Left colon (tissue), 2 donors: Measurements from ENCODE around the gene DARS2. TPM values are rescaled to one million over a fixed set of nuclear protein-coding genes. Genes with fewer than 3 reads are reported as not detected.
"Not testable (repeated sequence)": the region's sequence is repeated elsewhere in the genome, so short reads cannot be mapped to it uniquely, and the experiment has no call there.

Source experiments
- ATAC-seq: fragments of 200-7000 bp; cut with Tn5 transposase; one replicate; pipeline ENCODE4 v1.9.1; 2020; ENCODE audit warnings: mild to moderate bottlenecking, moderate library complexity
- DNase-seq, 2 donors: peaks; one replicate each; pipeline ENCODE4 v3.0.0-alpha.2; 2020
- intact Hi-C, 2 donors: fragments of 100-400 bp; cut with DNase I in 1 of 2; cut with micrococcal nuclease in 1 of 2; formaldehyde crosslinking; loops; one replicate each; pipeline versions ENCODE4 v1.11.2 to v1.14.0; 2022; cut with DNase I, micrococcal nuclease
- total RNA-seq, 2 donors: library from RNA; stranded (reverse); fragmentation: NEBNext Ultra II Directional; extraction: Animal tissue kit (Norgen Biotek cat#: 25700); gene quantifications; one replicate each; pipeline ENCODE4 v1.2.1, GENCODE V29; 2021
- donor health status: DM: no; HTN: no; CAD: no.
- donor health status: DM: yes; HTN: yes; CAD: no.

Gene DARS2
- total RNA-seq, 2 donors from 2014 or later = 24.3 to 27.4 TPM

DNA sequence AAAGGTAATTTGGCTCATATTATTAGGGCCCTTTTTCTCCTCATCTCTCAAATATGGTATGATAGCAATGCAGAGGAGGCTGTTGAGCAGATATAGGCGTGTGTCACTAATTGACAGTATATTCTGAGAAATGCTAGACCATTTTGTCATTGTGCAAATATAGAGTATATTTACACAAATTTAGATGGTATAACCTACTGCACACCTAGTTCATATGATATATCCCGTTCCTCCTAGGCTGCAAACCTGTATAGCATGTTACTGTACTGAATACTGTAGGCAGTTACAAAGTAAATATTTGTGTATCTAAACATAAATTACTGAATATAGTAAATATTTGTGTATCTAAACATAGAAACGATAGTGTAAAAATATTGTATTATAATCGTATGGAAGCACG lies 52.3 kb downstream of the DARS2 start:
- ATAC-seq = no peak
- intact Hi-C loops = no loop called here
- no peak for DNase-seq

- no peak for DNase-seq
- ATAC-seq = no peak
- intact Hi-C loops = no loop called here
Observed at GRCh38 chr1:173878251-173878650, 53.8 kb downstream of the DARS2 start.

- DNase-seq, intact Hi-C loops, ATAC-seq: not testable (repeated sequence)
Observed at GRCh38 chr1:173881117-173881516, 56.6 kb downstream of the DARS2 start.

DNA sequence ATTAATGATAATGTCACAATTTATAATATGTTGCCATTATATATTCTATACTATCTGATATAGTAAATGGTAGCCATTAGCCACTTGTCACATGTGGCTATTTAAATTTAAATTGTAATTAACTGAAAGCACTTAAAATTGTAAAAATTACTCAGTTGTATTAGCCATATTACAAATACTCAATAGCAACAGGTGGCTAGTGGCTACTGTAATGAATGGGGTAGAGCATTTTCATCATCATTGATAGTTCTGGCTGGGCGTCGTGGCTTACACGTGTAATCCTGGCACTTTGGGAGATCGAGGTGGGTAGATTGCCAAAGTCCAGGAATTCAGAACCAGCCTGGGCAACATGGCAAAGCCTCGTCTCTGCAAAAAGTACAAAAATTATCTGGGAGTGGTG lies 60.2 kb downstream of the DARS2 start:
- no peak for DNase-seq
- intact Hi-C loops = no loop called here
- ATAC-seq = no peak

GRCh38 chr1:173886746-173887611 lies 62.5 kb downstream of the DARS2 start:
- intact Hi-C loops = no loop called here
- DNase-seq (no peak), ATAC-seq (no peak)

DNA sequence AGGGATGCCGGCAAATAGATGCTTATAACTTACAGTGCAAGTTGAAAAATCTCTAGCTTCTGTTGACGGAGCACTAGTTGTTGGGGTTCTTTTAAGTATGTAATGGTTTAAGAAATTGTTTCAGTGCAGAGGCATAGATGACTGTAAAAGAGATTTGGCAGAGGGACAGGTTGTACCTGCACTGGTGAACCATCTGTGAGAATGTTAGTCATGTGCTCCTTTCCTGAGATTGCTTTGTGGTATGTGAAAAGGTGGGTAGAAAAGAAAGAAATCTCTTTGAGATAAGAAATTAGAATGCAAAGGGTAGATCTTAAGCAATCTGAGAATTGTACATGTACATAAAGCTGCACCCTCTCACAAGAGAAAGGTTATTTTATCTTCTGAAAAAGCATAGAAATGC lies 63.2 kb downstream of the DARS2 start:
- intact Hi-C loops = no loop called here
- no peak for DNase-seq
- no peak for ATAC-seq

DNA sequence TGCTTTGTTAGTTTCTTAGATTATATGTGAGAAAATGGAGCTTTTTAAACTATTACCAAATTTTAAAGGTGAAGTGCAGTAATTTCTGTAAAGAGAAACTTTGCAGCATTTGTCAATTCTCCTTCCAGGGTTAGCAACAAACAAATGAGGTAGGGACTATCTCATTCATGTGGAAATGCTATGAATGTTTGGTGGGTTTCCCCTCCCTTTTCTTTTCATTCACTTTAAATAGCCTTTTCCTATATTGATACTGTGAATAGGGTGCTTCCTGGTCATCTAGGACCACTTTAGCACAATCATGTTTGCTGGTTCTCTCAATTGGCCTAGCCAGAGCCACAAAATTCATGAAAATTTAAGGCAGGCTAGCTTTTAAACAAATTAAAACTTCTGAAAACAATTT lies 64.3 kb downstream of the DARS2 start:
- ATAC-seq (no peak), DNase-seq (no peak)
- intact Hi-C loops = no loop called here

- intact Hi-C loops = no loop called here
- DNase-seq (no peak), ATAC-seq (no peak)
Observed at GRCh38 chr1:173889885-173890284, 65.4 kb downstream of the DARS2 start.

DNA sequence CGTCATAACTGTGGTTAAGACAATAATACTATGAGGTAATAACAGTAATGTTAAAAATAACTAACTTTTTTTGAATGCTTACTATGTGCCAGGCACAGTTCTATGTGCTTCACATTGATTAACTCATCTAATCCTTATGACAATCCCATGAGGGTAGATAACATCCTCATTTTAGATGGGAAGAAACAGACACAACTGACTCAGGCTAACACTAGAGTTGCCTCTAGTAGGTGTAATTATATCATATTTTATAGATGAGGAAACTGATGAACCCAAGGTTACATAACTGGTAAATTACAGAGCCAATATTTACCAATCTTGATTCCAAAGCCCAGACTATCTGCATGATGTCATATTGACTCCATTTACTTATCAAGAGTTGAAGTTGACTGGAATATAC lies 69.1 kb downstream of the DARS2 start:
- intact Hi-C loops = no loop called here
- ATAC-seq (peak; percentile 46), DNase-seq (no peak)

DNA sequence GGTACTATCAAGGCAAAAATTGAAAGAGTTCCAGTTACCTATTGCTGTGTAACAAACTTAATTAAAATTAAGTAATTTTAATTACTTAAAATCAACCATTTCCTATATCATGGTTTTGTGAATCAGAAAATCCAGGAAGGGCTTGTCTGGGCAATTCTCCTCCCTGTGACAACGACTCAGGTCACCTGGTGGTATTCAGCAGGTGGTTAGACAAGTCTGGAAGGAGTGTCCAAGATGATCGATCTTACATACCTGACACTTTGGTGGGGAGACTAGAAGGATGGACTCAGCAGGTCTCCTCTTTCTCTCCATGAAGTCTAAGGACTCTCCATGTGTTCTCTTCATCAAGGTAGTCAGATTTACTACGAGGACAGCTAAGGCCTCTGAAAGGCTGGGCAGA lies 69.7 kb downstream of the DARS2 start:
- intact Hi-C loops = no loop called here
- no peak for ATAC-seq

DNA sequence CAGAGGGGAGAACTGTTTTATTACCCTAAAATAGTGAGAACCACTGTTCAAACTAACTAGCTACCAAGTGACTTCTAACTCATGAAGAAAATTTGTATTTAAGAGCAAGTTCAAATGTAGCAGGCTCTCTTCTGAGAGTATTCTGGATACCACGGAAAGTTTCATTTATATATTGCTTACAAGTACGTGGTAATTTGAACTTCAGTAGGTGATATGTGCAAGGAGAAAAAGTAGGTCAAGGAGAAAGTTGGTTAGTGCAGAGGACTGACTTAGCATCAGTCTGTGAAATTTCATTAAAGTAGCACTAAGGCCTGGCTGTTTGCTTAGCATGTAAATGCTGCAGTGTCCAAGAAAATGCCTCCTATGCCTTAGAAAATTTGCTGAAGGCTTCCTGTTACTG lies 76.0 kb downstream of the DARS2 start:
- intact Hi-C loops = no loop called here
- ATAC-seq (no peak), DNase-seq (no peak)

More for the DNA sequence above, 69.7 kb downstream of the DARS2 start:
- no peak for DNase-seq

DNA sequence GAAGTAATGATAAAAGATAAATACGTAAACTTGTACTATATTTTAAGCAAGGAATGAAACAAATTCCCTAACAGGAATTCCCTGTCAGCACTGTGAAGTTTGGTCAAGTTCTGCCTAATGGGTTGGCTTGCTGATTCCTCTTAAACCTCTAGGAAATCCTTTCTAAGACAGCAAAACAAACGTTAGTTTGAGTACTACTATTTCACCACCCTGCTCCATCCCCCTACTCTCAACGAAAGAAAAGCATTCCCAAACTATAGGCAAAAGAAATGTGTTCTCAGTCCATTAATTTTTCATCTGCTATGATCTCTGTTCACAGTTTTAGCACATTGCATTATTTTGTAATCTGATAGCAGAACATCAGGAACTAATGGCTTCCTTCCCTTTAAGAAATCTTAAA lies 76.5 kb downstream of the DARS2 start:
- DNase-seq = no peak
- no peak for ATAC-seq
- intact Hi-C loops = no loop called here

DNA sequence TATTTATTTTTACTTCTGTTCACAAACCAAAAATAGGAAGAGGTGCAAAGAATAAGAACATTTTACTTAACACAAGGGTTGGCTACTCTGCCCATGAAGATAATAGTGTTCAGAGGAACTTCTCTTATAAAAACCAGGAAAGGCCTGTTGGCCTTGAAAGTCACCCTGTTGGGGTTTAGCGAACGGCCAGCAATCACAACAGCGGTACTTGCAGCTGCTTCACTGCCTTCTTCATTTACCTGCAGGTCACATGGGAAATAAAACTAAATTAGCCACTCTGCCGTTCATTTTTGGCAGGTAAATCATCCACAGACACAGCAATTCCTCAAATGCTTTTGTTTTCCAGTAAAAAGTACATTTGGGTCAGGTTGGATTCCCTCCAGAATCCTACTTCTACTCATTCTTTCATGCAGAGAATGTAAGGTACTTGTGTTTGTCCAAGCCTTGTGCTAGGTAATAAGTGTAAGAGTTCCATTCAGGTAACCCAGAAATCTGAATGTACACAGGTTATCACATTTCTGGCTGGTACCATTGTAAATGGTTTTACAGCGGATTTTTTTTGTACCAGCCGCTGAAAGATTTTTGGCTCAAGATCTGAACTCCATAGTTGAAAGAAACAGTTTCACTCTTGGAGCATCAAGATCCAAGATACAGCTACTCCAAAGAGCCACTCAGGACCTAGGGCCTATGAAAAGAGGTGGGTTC lies 79.5 kb downstream of the DARS2 start:
- intact Hi-C loops = no loop called here
- DNase-seq (no peak), ATAC-seq (no peak)

Other genes starting within 250 kb of the DARS2 start
- under 1 TPM in 1 of 2 donors, not detected in 1; 0.17 TPM for gene SLC9C2, start 221.6 kb upstream of the DARS2 start, total RNA-seq
- gene TEX50, start 189.3 kb upstream of the DARS2 start, total RNA-seq = not detected
- gene ANKRD45, start 154.8 kb upstream of the DARS2 start, total RNA-seq = 1 to 10 TPM; 1.3 to 1.7 TPM
- gene KLHL20, start 109.7 kb upstream of the DARS2 start, total RNA-seq = 10 to 100 TPM; 23.3 to 25.1 TPM
- 1 to 10 TPM; 3.2 to 6.8 TPM for gene CENPL, start 210 bp downstream of the DARS2 start, total RNA-seq
- gene GAS5, start 43.3 kb downstream of the DARS2 start, total RNA-seq = 100 to 1,000 TPM; 241 to 261 TPM
- 1 to 10 TPM; 7.1 to 8.4 TPM for gene ZBTB37, start 43.7 kb downstream of the DARS2 start, total RNA-seq
- gene SERPINC1, start 92.7 kb downstream of the DARS2 start, total RNA-seq = under 1 TPM in 1 of 2 donors, not detected in 1; 0.49 TPM
- 10 to 100 TPM; 34.9 to 37.8 TPM for gene RC3H1, start 197.7 kb downstream of the DARS2 start, total RNA-seq